Measurements from ENCODE around the gene URB2.
A peak's percentile ranks its signal among the peaks of the same experiment; 100 is the strongest.
"Not testable (repeated sequence)": the region's sequence is repeated elsewhere in the genome, so short reads cannot be mapped to it uniquely, and the experiment has no call there.

URB2 gene

GRCh38 chr1:229672246-229672645 is 46.2 kb downstream of the URB2 start:
- peaks cover 13% of the 10 kb centered on the region for H3K4me1 Mint-ChIP-seq
- no peak for DNase-seq
- no peak overlapping the region for H3K4me3 Mint-ChIP-seq
- CTCF ChIA-PET = interaction anchor here (0.7 to 1.3 kb wide), 2 partner anchors 11 to 1673 kb away, joined by 3 to 5 read pairs; no protein-coding TSS in a partner anchor
- no peaks in the 10 kb centered on the region for H3K36me3 Mint-ChIP-seq
- H3K27me3 Mint-ChIP-seq = peaks cover 5% of the 10 kb centered on the region
- H3K27ac Mint-ChIP-seq = no peak overlapping the region
- no peaks in the 10 kb centered on the region for H3K9me3 Mint-ChIP-seq

GRCh38 chr1:229674042-229674441 is 48.0 kb downstream of the URB2 start:
- no peak overlapping the region for H3K4me3 Mint-ChIP-seq
- peak; percentile 37 for DNase-seq
- no peaks in the 10 kb centered on the region for H3K36me3 Mint-ChIP-seq
- CTCF ChIA-PET = interaction anchor here (1.0 kb wide), 1 partner anchor 13 kb away, joined by 3 read pairs; no protein-coding TSS in a partner anchor
- H3K27me3 Mint-ChIP-seq = peaks cover 7% of the 10 kb centered on the region
- H3K27ac Mint-ChIP-seq = no peak overlapping the region
- no peaks in the 10 kb centered on the region for H3K9me3 Mint-ChIP-seq
- peaks cover 13% of the 10 kb centered on the region for H3K4me1 Mint-ChIP-seq

GRCh38 chr1:229675396-229675795 is 49.3 kb downstream of the URB2 start:
- H3K9me3 Mint-ChIP-seq = no peaks in the 10 kb centered on the region
- H3K27ac Mint-ChIP-seq = no peak overlapping the region
- CTCF ChIA-PET = interaction anchor here (0.6 kb wide), 1 partner anchor 1011 kb away, joined by 3 read pairs; no protein-coding TSS in a partner anchor
- no peak overlapping the region for H3K4me3 Mint-ChIP-seq
- peaks cover 9% of the 10 kb centered on the region for H3K27me3 Mint-ChIP-seq
- no peaks in the 10 kb centered on the region for H3K36me3 Mint-ChIP-seq
- H3K4me1 Mint-ChIP-seq = peaks cover 13% of the 10 kb centered on the region
- DNase-seq = no peak

GRCh38 chr1:229685149-229685548 is 59.1 kb downstream of the URB2 start:
- H3K4me1 Mint-ChIP-seq = no peaks in the 10 kb centered on the region
- H3K27ac Mint-ChIP-seq = no peak overlapping the region
- H3K36me3 Mint-ChIP-seq = no peaks in the 10 kb centered on the region
- peaks cover 9% of the 10 kb centered on the region for H3K27me3 Mint-ChIP-seq
- no peak for DNase-seq
- CTCF ChIA-PET = no interaction called here
- H3K9me3 Mint-ChIP-seq = peaks cover 8% of the 10 kb centered on the region
- no peak overlapping the region for H3K4me3 Mint-ChIP-seq

- H3K9me3 Mint-ChIP-seq = peaks cover 8% of the 10 kb centered on the region
- CTCF ChIA-PET = interaction anchor here (1.1 kb wide), 1 partner anchor 28 kb away, joined by 3 read pairs; no protein-coding TSS in a partner anchor
Observed at GRCh38 chr1:229689273-229689672, 63.2 kb downstream of the URB2 start.

GRCh38 chr1:229689904-229690303 is 63.9 kb downstream of the URB2 start:
- H3K36me3 Mint-ChIP-seq = no peaks in the 10 kb centered on the region
- no peak overlapping the region for H3K4me3 Mint-ChIP-seq
- peaks cover 8% of the 10 kb centered on the region for H3K9me3 Mint-ChIP-seq
- CTCF ChIA-PET = no interaction called here
- H3K27me3 Mint-ChIP-seq = peaks cover 16% of the 10 kb centered on the region
- no peak overlapping the region for H3K27ac Mint-ChIP-seq
- no peak for DNase-seq
- H3K4me1 Mint-ChIP-seq = peaks cover 13% of the 10 kb centered on the region

More at GRCh38 chr1:229689273-229689672, 63.2 kb downstream of the URB2 start:
- no peak overlapping the region for H3K4me3 Mint-ChIP-seq
- peaks cover 13% of the 10 kb centered on the region for H3K4me1 Mint-ChIP-seq
- peaks cover 11% of the 10 kb centered on the region for H3K27me3 Mint-ChIP-seq
- no peak overlapping the region for H3K27ac Mint-ChIP-seq
- no peak for DNase-seq
- no peaks in the 10 kb centered on the region for H3K36me3 Mint-ChIP-seq

GRCh38 chr1:229690662-229691061 is 64.6 kb downstream of the URB2 start:
- CTCF ChIA-PET = interaction anchor here (2.1 kb wide), 1 partner anchor 29 kb away, joined by 6 read pairs; no protein-coding TSS in a partner anchor
- peaks cover 13% of the 10 kb centered on the region for H3K4me1 Mint-ChIP-seq

GRCh38 chr1:229691362-229691761 is 65.3 kb downstream of the URB2 start:
- Mint-ChIP-seq H3K36me3 (no peaks in the 10 kb centered on the region), H3K27me3 (peaks cover 16% of the 10 kb centered on the region), H3K4me3 (no peak overlapping the region), H3K27ac (no peak overlapping the region), H3K9me3 (no peaks in the 10 kb centered on the region), H3K4me1 (peaks cover 13% of the 10 kb centered on the region)
- CTCF ChIA-PET = interaction anchor here (2.1 kb wide), 1 partner anchor 30 kb away, joined by 6 read pairs; no protein-coding TSS in a partner anchor
- no peak for DNase-seq

More at GRCh38 chr1:229690662-229691061, 64.6 kb downstream of the URB2 start:
- Mint-ChIP-seq H3K27ac (no peak overlapping the region), H3K4me3 (no peak overlapping the region), H3K9me3 (peaks cover 2% of the 10 kb centered on the region), H3K27me3 (peaks cover 16% of the 10 kb centered on the region), H3K36me3 (no peaks in the 10 kb centered on the region)
- DNase-seq = no peak

GRCh38 chr1:229693129-229693900 is 67.3 kb downstream of the URB2 start:
- no peak for DNase-seq
- H3K4me1 Mint-ChIP-seq = peaks cover 13% of the 10 kb centered on the region
- peaks cover 16% of the 10 kb centered on the region for H3K27me3 Mint-ChIP-seq
- H3K4me3 Mint-ChIP-seq = no peak overlapping the region
- no peak overlapping the region for H3K27ac Mint-ChIP-seq
- no peaks in the 10 kb centered on the region for H3K9me3 Mint-ChIP-seq
- no peaks in the 10 kb centered on the region for H3K36me3 Mint-ChIP-seq
- CTCF ChIA-PET = interaction anchor here (1.2 kb wide), 1 partner anchor 616 kb away, joined by 3 read pairs; no protein-coding TSS in a partner anchor

- Mint-ChIP-seq H3K27ac (no peak overlapping the region), H3K9me3 (no peaks in the 10 kb centered on the region), H3K27me3 (peaks cover 16% of the 10 kb centered on the region), H3K36me3 (no peaks in the 10 kb centered on the region), H3K4me1 (peaks cover 13% of the 10 kb centered on the region), H3K4me3 (no peak overlapping the region)
- no peak for DNase-seq
- CTCF ChIA-PET = interaction anchor here (1.2 kb wide), 1 partner anchor 615 kb away, joined by 3 read pairs; no protein-coding TSS in a partner anchor
Observed at GRCh38 chr1:229694053-229694693, 68.1 kb downstream of the URB2 start.

GRCh38 chr1:229696385-229696784 is 70.3 kb downstream of the URB2 start:
- Mint-ChIP-seq H3K36me3 (no peaks in the 10 kb centered on the region), H3K4me3 (no peak overlapping the region), H3K27me3 (peaks cover 12% of the 10 kb centered on the region), H3K4me1 (peaks cover 13% of the 10 kb centered on the region), H3K9me3 (no peaks in the 10 kb centered on the region), H3K27ac (no peak overlapping the region)
- CTCF ChIA-PET = no interaction called here
- DNase-seq = no peak

- H3K27ac Mint-ChIP-seq = no peak overlapping the region
- H3K4me1 Mint-ChIP-seq = no peaks in the 10 kb centered on the region
- DNase-seq = no peak
- peaks cover under 1% of the 10 kb centered on the region for H3K27me3 Mint-ChIP-seq
- H3K4me3 Mint-ChIP-seq = no peak overlapping the region
- no peaks in the 10 kb centered on the region for H3K9me3 Mint-ChIP-seq
- CTCF ChIA-PET = no interaction called here
- H3K36me3 Mint-ChIP-seq = no peaks in the 10 kb centered on the region
Observed at GRCh38 chr1:229699613-229700267, 73.7 kb downstream of the URB2 start.

GRCh38 chr1:229704157-229704556 is 78.1 kb downstream of the URB2 start:
- no peak overlapping the region for H3K4me3 Mint-ChIP-seq
- no peaks in the 10 kb centered on the region for H3K27me3 Mint-ChIP-seq
- no peaks in the 10 kb centered on the region for H3K4me1 Mint-ChIP-seq
- no peak overlapping the region for H3K27ac Mint-ChIP-seq
- no peak for DNase-seq
- no peaks in the 10 kb centered on the region for H3K36me3 Mint-ChIP-seq
- CTCF ChIA-PET = no interaction called here
- H3K9me3 Mint-ChIP-seq = peaks cover 9% of the 10 kb centered on the region

- H3K4me1 Mint-ChIP-seq, H3K4me3 Mint-ChIP-seq, H3K27me3 Mint-ChIP-seq, CTCF ChIA-PET, H3K27ac Mint-ChIP-seq, H3K9me3 Mint-ChIP-seq, DNase-seq, H3K36me3 Mint-ChIP-seq: not testable (repeated sequence)
Observed at GRCh38 chr1:229705152-229705551, 79.1 kb downstream of the URB2 start.

Measured in activated naive CD4-positive, alpha-beta T cell treated with anti-CD3 and anti-CD28 coated beads, Interleukin-2, amount 10 ng/mL, durations not matched to agents 7 days and 5 days (primary cell).